Omental fat pad (tissue), 4 donors: Measurements from ENCODE around the gene ECT2L. TPM values are rescaled to one million over a fixed set of nuclear protein-coding genes. Genes with fewer than 3 reads are reported as not detected.

Source experiments
- ATAC-seq: fragments of 150-250 bp; one replicate; pipeline ENCODE4 v1.9.1; 2016; ENCODE audit warnings: mild to moderate bottlenecking, moderate library complexity; ENCODE audit not compliant: low FRiP score
- DNase-seq: peaks from one replicate; pipeline ENCODE4 v3.0.0-alpha.2; 2019; ENCODE audit warnings: low spot score
- CTCF ChIP-seq, 3 donors: fragments of 450-650 bp; IDR thresholded peaks; one replicate each; pipeline ENCODE4 v1.5.1; 2016 to 2017; ENCODE audit warnings: antibody characterized with exemption in 3 of 3, mild to moderate bottlenecking in 3 of 3, moderate library complexity in 2 of 3
- total RNA-seq, 4 donors: library from RNA; depleted of rRNA; stranded (reverse); fragments of >200 nt; gene quantifications; one replicate each; pipeline ENCODE4 v1.1.0, GENCODE V29; 2016

Gene ECT2L
- 1 to 10 TPM in 1 of 4 donors, not detected in 3; 4.1 TPM for total RNA-seq

GRCh38 chr6:138795809-138796603, at the start of gene ECT2L:
Gene ECT2L, plus strand, starts transcription at chr6:138796087. Its CDS starts 17,188 bp downstream, at chr6:138813275.
- ATAC-seq (peak; percentile 92), DNase-seq (peak; percentile 28)
- no peak for TF ChIP-seq CTCF (IDR thresholded peaks at IDR 0.05)

GRCh38 chr6:138752017-138752416, 43.9 kb upstream of the ECT2L start:
- ATAC-seq (no peak), DNase-seq (no peak)
- no peak for TF ChIP-seq CTCF (IDR thresholded peaks at IDR 0.05)

GRCh38 chr6:138757136-138757535, 38.8 kb upstream of the ECT2L start:
- ATAC-seq: no peak
- no peak for TF ChIP-seq CTCF (IDR thresholded peaks at IDR 0.05)
- no peak for DNase-seq

- ATAC-seq (peak; percentile 43), DNase-seq (no peak)
- TF ChIP-seq CTCF (IDR thresholded peaks at IDR 0.05): peak in 1 of 3 donors; percentile 24
Observed at GRCh38 chr6:138765896-138766655, 29.8 kb upstream of the ECT2L start.

- DNase-seq: no peak
- no peak for ATAC-seq
- TF ChIP-seq CTCF (IDR thresholded peaks at IDR 0.05): no peak
Observed at GRCh38 chr6:138769102-138769676, 26.7 kb upstream of the ECT2L start.

GRCh38 chr6:138772596-138773176, 23.2 kb upstream of the ECT2L start:
- DNase-seq (no peak), ATAC-seq (no peak)

More at GRCh38 chr6:138772596-138773176, 23.2 kb upstream of the ECT2L start:
- no peak for TF ChIP-seq CTCF (IDR thresholded peaks at IDR 0.05)
